COR-L47 (cell line): ENCODE data around the gene SLC25A11.

Source experiments
- DNase-seq: peaks from one replicate; lab custom pipeline; 2025; lab: John Stamatoyannopoulos, UW

The SLC25A11 gene

GRCh38 chr17:4965311-4965986 is 25.6 kb upstream of the SLC25A11 start:
- no peak for DNase-seq

- DNase-seq, result no peak
Measured at GRCh38 chr17:4960279-4960922, 20.6 kb upstream of the SLC25A11 start.

- no peak for DNase-seq
Measured at GRCh38 chr17:4959261-4959965, 19.6 kb upstream of the SLC25A11 start.

GRCh38 chr17:4958102-4958501 is 18.3 kb upstream of the SLC25A11 start:
- no peak for DNase-seq

- no peak for DNase-seq
Measured at GRCh38 chr17:4956493-4957061, 16.7 kb upstream of the SLC25A11 start.

- DNase-seq, result no peak
Measured at GRCh38 chr17:4955091-4955490, 15.2 kb upstream of the SLC25A11 start.

- no peak for DNase-seq
Measured at GRCh38 chr17:4953451-4953961, 13.7 kb upstream of the SLC25A11 start.

- no peak for DNase-seq
Measured at GRCh38 chr17:4951486-4951885, 11.6 kb upstream of the SLC25A11 start.

- DNase-seq, result no peak
Measured at GRCh38 chr17:4950746-4951204, 10.9 kb upstream of the SLC25A11 start, which contains the start of gene ENO3. TSS of gene ENO3 (plus strand) at chr17:4951119. CDS start at chr17:4951830, 711 bp downstream.

- no peak for DNase-seq
Measured at GRCh38 chr17:4950075-4950745, 10.4 kb upstream of the SLC25A11 start.

- no peak for DNase-seq
Measured at GRCh38 chr17:4949321-4950074, 9.7 kb upstream of the SLC25A11 start.

GRCh38 chr17:4948931-4949320 is 9.1 kb upstream of the SLC25A11 start:
- DNase-seq, result peak; percentile 66

GRCh38 chr17:4948166-4948930 is 8.5 kb upstream of the SLC25A11 start, which contains the start of gene PFN1:
TSS of gene PFN1 (minus strand) at chr17:4948530. CDS start at chr17:4948394, 136 bp downstream.
- DNase-seq, result peak; percentile 54

GRCh38 chr17:4947411-4948165 is 7.7 kb upstream of the SLC25A11 start:
- DNase-seq, result no peak

GRCh38 chr17:4947010-4947410 is 7.2 kb upstream of the SLC25A11 start:
- DNase-seq, result no peak

- no peak for DNase-seq
Measured at GRCh38 chr17:4946312-4946976, 6.6 kb upstream of the SLC25A11 start.

GRCh38 chr17:4945944-4946280 is 6.1 kb upstream of the SLC25A11 start:
- DNase-seq, result no peak

GRCh38 chr17:4945176-4945943 is 5.5 kb upstream of the SLC25A11 start:
- DNase-seq, result no peak
